T-cell (primary cell): ENCODE results near the gene ACOX3. TPM values are rescaled to one million over a fixed set of nuclear protein-coding genes. Genes with fewer than 3 reads are reported as not detected.
A peak's percentile ranks its signal among the peaks of the same experiment; 100 is the strongest.

Experiments used
- ATAC-seq, 4 experiments: fragments of 200-7000 bp in 3 of 4; fragments of 150-1000 bp in 1 of 4; cut with Tn5 transposase; replicated peaks in 1 of 4; 1 replicate in 3 of 4; 2 replicates in 1 of 4; pipeline ENCODE4 v1.10.0; 2021; ENCODE audit warnings: moderate library complexity in 3 of 4, mild to moderate bottlenecking in 2 of 4, moderate number of reproducible peaks in 1 of 4
- CTCF ChIA-PET, 2 donors: fragments of 300-600 bp; sonication (Branson Sonifier 250); formaldehyde crosslinking; loops; one replicate each; lab custom pipeline; 2022; ENCODE audit warnings: antibody characterized with exemption in 2 of 2; lab: Charles Lee
- POLR2A ChIA-PET, 2 donors: fragments of 300-600 bp; sonication (Branson Sonifier 250); formaldehyde crosslinking; loops; one replicate each; lab custom pipeline; 2022; ENCODE audit warnings: antibody characterized with exemption in 2 of 2; lab: Charles Lee
- DNase-seq, 35 experiments: peaks; one replicate each; pipeline versions ENCODE4 v3.0.0 to v3.0.0-alpha.2; 2013 to 2023
- H3K27ac ChIP-seq: one replicate; pipeline ENCODE4 v1.5.1; 2013; ENCODE audit warnings: low read length
- H3K27me3 ChIP-seq, 2 experiments: replicated peaks in 1 of 2; 1 replicate in 1 of 2; 2 replicates in 1 of 2; pipeline versions ENCODE4 v1.6.1 to v1.7.0; 2013; ENCODE audit warnings: low read length in 1 of 2, mixed read lengths in 1 of 2; ENCODE audit not compliant: control insufficient read depth in 2 of 2, insufficient read depth in 2 of 2; ENCODE audit errors: extremely low read depth in 1 of 2
- H3K36me3 ChIP-seq, 2 donors: 1 replicate in 1 of 2; 2 replicates in 1 of 2; pipeline versions ENCODE4 v1.6.1 to v1.7.0; 2013; ENCODE audit warnings: low read length in 1 of 2; ENCODE audit not compliant: control insufficient read depth in 2 of 2, insufficient read depth in 1 of 2; ENCODE audit errors: extremely low read depth in 1 of 2
- H3K4me1 ChIP-seq, 2 experiments: 1 replicate in 1 of 2; 2 replicates in 1 of 2; pipeline versions ENCODE4 v1.6.1 to v1.7.0; 2013; ENCODE audit warnings: low read length in 2 of 2, mixed read lengths in 1 of 2; ENCODE audit not compliant: insufficient read depth in 2 of 2, control insufficient read depth in 1 of 2; ENCODE audit errors: extremely low read depth in 1 of 2
- H3K4me3 ChIP-seq, 2 donors: 1 replicate in 1 of 2; 2 replicates in 1 of 2; pipeline versions ENCODE4 v1.5.1 to v1.7.0; 2013; ENCODE audit warnings: mild to moderate bottlenecking in 2 of 2, low read length in 1 of 2, moderate library complexity in 1 of 2; ENCODE audit not compliant: control insufficient read depth in 1 of 2; ENCODE audit errors: extremely low read depth in 1 of 2
- H3K9me3 ChIP-seq: 2 replicates; pipeline ENCODE4 v1.7.0; 2013
- H3K27ac Mint-ChIP-seq, 2 donors: one replicate each; pipeline ENCODE4 v1.8.0; 2020 to 2021; ENCODE audit warnings: mild to moderate bottlenecking in 2 of 2, mixed read lengths in 2 of 2
- H3K27me3 Mint-ChIP-seq, 2 donors: one replicate each; pipeline ENCODE4 v1.8.0; 2021 to 2022; ENCODE audit warnings: mixed read lengths in 2 of 2
- H3K36me3 Mint-ChIP-seq: one replicate; pipeline ENCODE4 v1.8.0; 2021; ENCODE audit warnings: mixed read lengths
- H3K4me1 Mint-ChIP-seq, 3 donors: one replicate each; pipeline ENCODE4 v1.8.0; 2020 to 2022; ENCODE audit warnings: mixed read lengths in 3 of 3, mild to moderate bottlenecking in 1 of 3
- H3K4me3 Mint-ChIP-seq, 3 donors: one replicate each; pipeline ENCODE4 v1.8.0; 2020 to 2022; ENCODE audit warnings: mild to moderate bottlenecking in 3 of 3, mixed read lengths in 3 of 3, moderate library complexity in 3 of 3
- H3K9me3 Mint-ChIP-seq, 3 donors: one replicate each; pipeline ENCODE4 v1.8.0; 2020 to 2022; ENCODE audit warnings: mixed read lengths in 3 of 3
- WGBS: methylation state at CpG from one replicate; pipeline ENCODE4 v1.1.5; 2013; ENCODE audit warnings: missing lambda C conversion rate; ENCODE audit not compliant: insufficient coverage; 5-methylcytosine and 5-hydroxymethylcytosine counted together
- total RNA-seq, 35 experiments: library from RNA in 6 of 35; stranded (reverse) in 6 of 35; fragments of 120-200 nt in 1 of 35; gene quantifications; one replicate each; pipeline versions ENCODE4 v1.2.1 to v1.2.4 and lab custom pipeline; 2013 to 2026

Gene ACOX3
- total RNA-seq, 5 donors from 2014 or later (not counting 1 experiment from before 2014, with no cell fraction given) = 9.4 to 20.7 (median 15.8) TPM

- WGBS = no CpG with 5 or more reads among the region's 2 CpGs
- POLR2A ChIA-PET = no interaction called here
- H3K4me3 Mint-ChIP-seq = no peak overlapping the region
- ATAC-seq (no peak), DNase-seq (no peak)
- peaks cover 11 to 26% (median 15%) of the 10 kb centered on the region in 3 donors for H3K9me3 Mint-ChIP-seq
- H3K27me3 ChIP-seq = peaks cover 0 to 19% of the 10 kb centered on the region in 2 experiments
- no peaks in the 10 kb centered on the region for H3K36me3 ChIP-seq
- no peaks in the 10 kb centered on the region for H3K4me1 Mint-ChIP-seq
- H3K4me1 ChIP-seq = no peaks in the 10 kb centered on the region
- H3K9me3 ChIP-seq = no peaks in the 10 kb centered on the region
- H3K36me3 Mint-ChIP-seq = no peaks in the 10 kb centered on the region
- H3K27ac ChIP-seq = no peak overlapping the region
- CTCF ChIA-PET = no interaction called here
- H3K4me3 ChIP-seq = no peak overlapping the region
- H3K27me3 Mint-ChIP-seq = peaks cover 0 to 4% of the 10 kb centered on the region in 2 donors
- no peak overlapping the region for H3K27ac Mint-ChIP-seq
Observed at GRCh38 chr4:8335848-8336247, 104.7 kb downstream of the ACOX3 start.

DNA sequence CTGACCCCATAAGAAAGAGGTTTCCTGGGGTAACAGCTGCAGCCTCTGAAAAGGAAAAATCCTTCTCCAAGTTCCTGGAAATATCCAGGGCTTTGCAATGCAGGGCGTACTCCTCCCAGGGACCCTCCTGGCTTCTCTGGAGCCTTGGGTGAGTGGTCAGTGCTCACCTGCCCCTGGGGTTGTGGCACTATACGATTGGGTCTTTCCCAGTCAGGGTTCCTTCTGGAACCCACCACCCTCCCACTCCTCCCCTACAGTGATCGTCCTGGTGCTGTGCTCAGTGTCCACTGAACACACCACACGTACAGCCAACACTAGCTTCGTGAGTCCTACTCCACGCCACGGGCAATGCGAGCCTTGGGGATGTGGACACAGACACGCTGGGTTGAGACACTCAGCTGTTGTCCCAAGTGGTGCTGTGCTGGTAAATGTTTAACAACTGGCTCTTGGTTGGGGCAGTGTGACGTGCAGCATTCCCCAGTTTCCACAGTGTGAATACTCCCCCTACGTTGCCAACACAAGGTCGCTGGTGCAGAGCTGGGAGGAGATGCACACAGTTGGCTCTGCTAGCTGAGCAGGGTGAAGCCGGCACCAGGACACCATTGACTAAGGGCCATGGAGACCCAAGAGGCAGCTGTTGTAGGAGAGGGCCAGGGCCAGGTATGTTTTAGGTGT, 105.6 kb downstream of the ACOX3 start:
- ChIA-PET POLR2A (no interaction called here), CTCF (no interaction called here)
- no peaks in the 10 kb centered on the region for H3K4me1 ChIP-seq
- no peak overlapping the region for H3K27ac ChIP-seq
- DNase-seq (peak in 1 of 35 experiments; percentile 19), ATAC-seq (no peak)
- H3K4me3 Mint-ChIP-seq = no peak overlapping the region
- peaks cover 0 to 4% of the 10 kb centered on the region in 2 donors for H3K27me3 Mint-ChIP-seq
- H3K27ac Mint-ChIP-seq = no peak overlapping the region
- H3K36me3 ChIP-seq = no peaks in the 10 kb centered on the region
- H3K9me3 ChIP-seq = no peaks in the 10 kb centered on the region
- H3K9me3 Mint-ChIP-seq = peaks cover 11 to 26% (median 15%) of the 10 kb centered on the region in 3 donors
- H3K36me3 Mint-ChIP-seq = no peaks in the 10 kb centered on the region
- peaks cover 0 to 15% of the 10 kb centered on the region in 2 experiments for H3K27me3 ChIP-seq
- WGBS = 90% methylated on average over 12 of the region's 13 CpGs
- no peaks in the 10 kb centered on the region for H3K4me1 Mint-ChIP-seq
- H3K4me3 ChIP-seq = no peak overlapping the region

- peaks cover 0 to 4% of the 10 kb centered on the region in 2 donors for H3K27me3 Mint-ChIP-seq
- ChIA-PET CTCF (no interaction called here), POLR2A (no interaction called here)
- Histone ChIP-seq H3K27me3 (peaks cover 0 to 15% of the 10 kb centered on the region in 2 experiments), H3K9me3 (no peaks in the 10 kb centered on the region), H3K4me1 (no peaks in the 10 kb centered on the region), H3K27ac (no peak overlapping the region), H3K36me3 (no peaks in the 10 kb centered on the region), H3K4me3 (no peak overlapping the region)
- H3K27ac Mint-ChIP-seq = no peak overlapping the region
- DNase-seq (peak in 1 of 35 experiments; percentile 5), ATAC-seq (no peak)
- H3K4me1 Mint-ChIP-seq = no peaks in the 10 kb centered on the region
- WGBS = 78% methylated on average over 14 of the region's 14 CpGs
- no peaks in the 10 kb centered on the region for H3K36me3 Mint-ChIP-seq
- no peak overlapping the region for H3K4me3 Mint-ChIP-seq
- peaks cover 11 to 26% (median 15%) of the 10 kb centered on the region in 3 donors for H3K9me3 Mint-ChIP-seq
Observed at GRCh38 chr4:8333726-8334460, 106.6 kb downstream of the ACOX3 start.

GRCh38 chr4:8332891-8333331, 107.6 kb downstream of the ACOX3 start:
- H3K36me3 ChIP-seq = no peaks in the 10 kb centered on the region
- DNase-seq = no peak
- Mint-ChIP-seq H3K9me3 (peaks cover 10 to 21% (median 11%) of the 10 kb centered on the region in 3 donors), H3K27ac (no peak overlapping the region), H3K27me3 (peaks cover 0 to 4% of the 10 kb centered on the region in 2 donors), H3K4me1 (no peaks in the 10 kb centered on the region), H3K4me3 (no peak overlapping the region), H3K36me3 (no peaks in the 10 kb centered on the region)
- ChIA-PET CTCF (no interaction called here), POLR2A (interaction anchor here in 1 of 2 donors (0.6 kb wide), 1 partner anchor 1278 kb away, joined by 3 read pairs; no protein-coding TSS in a partner anchor)
- 72% methylated on average over 8 of the region's 8 CpGs for WGBS
- H3K9me3 ChIP-seq = no peaks in the 10 kb centered on the region
- no peaks in the 10 kb centered on the region for H3K4me1 ChIP-seq
- H3K4me3 ChIP-seq = no peak overlapping the region
- H3K27ac ChIP-seq = no peak overlapping the region
- H3K27me3 ChIP-seq = peaks cover 0 to 15% of the 10 kb centered on the region in 2 experiments
- no peak for ATAC-seq

GRCh38 chr4:8332038-8332857, 108.3 kb downstream of the ACOX3 start:
- WGBS = 72% methylated on average over 5 of the region's 12 CpGs

DNA sequence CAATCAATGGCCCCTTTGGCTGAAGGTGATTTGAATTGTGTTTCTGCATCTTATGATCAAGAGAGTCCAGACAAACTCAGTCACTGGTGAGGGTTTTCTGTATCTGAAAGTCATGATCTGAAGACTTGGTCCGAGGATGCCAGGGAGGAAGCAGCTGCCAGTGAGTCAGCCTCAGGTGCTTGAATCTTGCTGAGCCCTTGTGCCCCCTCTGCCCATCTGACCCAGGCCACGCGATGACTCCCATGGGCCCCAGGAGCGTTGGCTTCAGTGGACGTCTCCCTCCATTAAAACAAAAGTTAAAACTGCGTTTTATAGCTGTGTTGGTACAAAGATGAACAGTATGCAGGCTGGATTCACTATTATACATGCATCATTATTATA, 109.0 kb downstream of the ACOX3 start:
- Mint-ChIP-seq H3K27me3 (peaks cover 0 to 4% of the 10 kb centered on the region in 2 donors), H3K4me3 (no peak overlapping the region), H3K27ac (no peak overlapping the region), H3K9me3 (peaks cover 7 to 17% (median 7%) of the 10 kb centered on the region in 3 donors), H3K4me1 (no peaks in the 10 kb centered on the region), H3K36me3 (no peaks in the 10 kb centered on the region)
- Histone ChIP-seq H3K27me3 (peaks cover 0 to 15% of the 10 kb centered on the region in 2 experiments), H3K4me1 (no peaks in the 10 kb centered on the region), H3K9me3 (no peaks in the 10 kb centered on the region), H3K27ac (no peak overlapping the region), H3K4me3 (no peak overlapping the region), H3K36me3 (no peaks in the 10 kb centered on the region)
- ATAC-seq (no peak), DNase-seq (no peak)
- ChIA-PET POLR2A (no interaction called here), CTCF (no interaction called here)
- WGBS = 25% methylated on average over 1 of the region's 6 CpGs

More at GRCh38 chr4:8332038-8332857, 108.3 kb downstream of the ACOX3 start:
- CTCF ChIA-PET = no interaction called here
- Mint-ChIP-seq H3K9me3 (peaks cover 10 to 21% (median 11%) of the 10 kb centered on the region in 3 donors), H3K4me1 (no peaks in the 10 kb centered on the region), H3K27ac (no peak overlapping the region), H3K4me3 (no peak overlapping the region), H3K36me3 (no peaks in the 10 kb centered on the region), H3K27me3 (peaks cover 0 to 4% of the 10 kb centered on the region in 2 donors)
- H3K4me1 ChIP-seq = no peaks in the 10 kb centered on the region
- no peak overlapping the region for H3K27ac ChIP-seq
- DNase-seq = no peak
- POLR2A ChIA-PET = no interaction called here
- no peaks in the 10 kb centered on the region for H3K9me3 ChIP-seq
- H3K4me3 ChIP-seq = no peak overlapping the region
- H3K36me3 ChIP-seq = no peaks in the 10 kb centered on the region
- H3K27me3 ChIP-seq = peaks cover 0 to 15% of the 10 kb centered on the region in 2 experiments
- no peak for ATAC-seq
